Measurements from ENCODE around the gene UBE3D.
A peak's percentile ranks its signal among the peaks of the same experiment; 100 is the strongest.

UBE3D gene

GRCh38 chr6:82971877-82972460 lies 93.7 kb downstream of the UBE3D start:
- no peak for TF ChIP-seq CTCF (IDR thresholded peaks at IDR 0.05; ENCODE audit: control insufficient read depth, insufficient read depth, low read depth, low read length, missing control alignments)
- H3K4me3 ChIP-seq (ENCODE audit: control insufficient read depth, low read depth, low read length): no peak overlapping the region
- DNase-seq (ENCODE audit: low read depth): no peak

- TF ChIP-seq CTCF (IDR thresholded peaks at IDR 0.05; ENCODE audit: control insufficient read depth, insufficient read depth, low read depth, low read length, missing control alignments): no peak
- no peak overlapping the region for H3K4me3 ChIP-seq (ENCODE audit: control insufficient read depth, low read depth, low read length)
- no peak for DNase-seq (ENCODE audit: low read depth)
Observed at GRCh38 chr6:82970839-82971238, 94.8 kb downstream of the UBE3D start.

- TF ChIP-seq CTCF (IDR thresholded peaks at IDR 0.05; ENCODE audit: control insufficient read depth, insufficient read depth, low read depth, low read length, missing control alignments): no peak
- no peak overlapping the region for H3K4me3 ChIP-seq (ENCODE audit: control insufficient read depth, low read depth, low read length)
- no peak for DNase-seq (ENCODE audit: low read depth)
Observed at GRCh38 chr6:82968708-82969107, 96.9 kb downstream of the UBE3D start.

- no peak overlapping the region for H3K4me3 ChIP-seq (ENCODE audit: control insufficient read depth, low read depth, low read length)
- no peak for TF ChIP-seq CTCF (IDR thresholded peaks at IDR 0.05; ENCODE audit: control insufficient read depth, insufficient read depth, low read depth, low read length, missing control alignments)
- no peak for DNase-seq (ENCODE audit: low read depth)
Observed at GRCh38 chr6:82963191-82963925, 102.3 kb downstream of the UBE3D start.

GRCh38 chr6:82959385-82959941 lies 106.2 kb downstream of the UBE3D start:
- no peak overlapping the region for H3K4me3 ChIP-seq (ENCODE audit: control insufficient read depth, low read depth, low read length)
- peak; percentile 70 for DNase-seq (ENCODE audit: low read depth)
- no peak for TF ChIP-seq CTCF (IDR thresholded peaks at IDR 0.05; ENCODE audit: control insufficient read depth, insufficient read depth, low read depth, low read length, missing control alignments)

- no peak overlapping the region for H3K4me3 ChIP-seq (ENCODE audit: control insufficient read depth, low read depth, low read length)
- no peak for TF ChIP-seq CTCF (IDR thresholded peaks at IDR 0.05; ENCODE audit: control insufficient read depth, insufficient read depth, low read depth, low read length, missing control alignments)
- DNase-seq (ENCODE audit: low read depth): no peak
Observed at GRCh38 chr6:82958551-82958950, 107.1 kb downstream of the UBE3D start.
